ENCODE measurements around the gene AMN.
"Not testable (repeated sequence)": the region's sequence is repeated elsewhere in the genome, so short reads cannot be mapped to it uniquely, and the experiment has no call there.

The AMN gene

GRCh38 chr14:102922490-102923200 is at the start of gene AMN:
Gene AMN, plus strand, starts transcription at chr14:102922663. Its CDS starts 26 bp downstream, at chr14:102922689.
- no peak for DNase-seq (ENCODE audit: low read depth in 2 of 2)

GRCh38 chr14:102873131-102873530 is 49.3 kb upstream of the AMN start:
- no peak for DNase-seq (ENCODE audit: low read depth in 2 of 2)

DNA sequence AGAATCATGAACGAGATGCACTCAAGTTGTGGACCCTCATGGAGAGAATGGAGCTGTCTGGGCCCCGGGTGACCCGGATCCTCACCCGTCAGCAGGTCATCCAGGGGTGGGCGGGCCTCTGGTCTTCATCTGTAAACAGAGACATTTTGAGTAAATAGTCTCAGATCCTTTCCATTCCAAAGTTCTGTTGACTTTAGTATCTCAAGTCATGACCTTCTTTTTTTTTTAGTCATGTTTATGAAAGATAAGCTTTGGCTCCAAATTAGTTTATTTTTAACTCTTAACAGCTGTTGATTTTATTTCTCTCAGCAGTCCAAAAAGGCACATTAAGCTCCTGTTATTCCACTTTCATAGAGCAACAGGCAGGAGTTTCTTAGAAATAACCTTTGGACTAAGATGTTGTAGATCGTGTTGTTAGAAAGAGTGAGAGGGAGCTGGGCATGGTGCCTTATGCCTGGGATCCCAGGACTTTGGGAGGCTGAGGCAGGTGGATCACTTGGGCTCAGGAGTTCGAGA is 48.9 kb upstream of the AMN start:
- no peak for DNase-seq (ENCODE audit: low read depth in 2 of 2)

DNA sequence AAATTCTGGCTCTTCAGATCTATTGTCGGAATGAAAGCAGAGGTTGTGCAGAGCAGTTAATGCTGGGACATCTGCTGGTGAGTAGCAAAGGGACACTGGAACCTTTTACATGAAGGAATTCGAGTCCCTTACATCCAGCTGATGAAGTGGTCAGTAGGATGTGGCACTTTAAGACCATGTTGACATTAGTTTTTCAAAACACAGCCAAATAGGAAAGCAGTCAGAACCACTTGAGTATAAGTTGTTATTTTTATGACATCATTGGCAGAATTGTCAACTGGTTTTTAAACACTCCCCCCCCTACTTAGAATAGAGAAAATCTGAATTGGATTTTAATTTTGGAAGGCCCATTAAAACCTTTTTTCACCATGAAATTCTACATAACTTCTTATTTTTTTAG is 46.8 kb upstream of the AMN start:
- no peak for DNase-seq (ENCODE audit: low read depth in 2 of 2)

DNA sequence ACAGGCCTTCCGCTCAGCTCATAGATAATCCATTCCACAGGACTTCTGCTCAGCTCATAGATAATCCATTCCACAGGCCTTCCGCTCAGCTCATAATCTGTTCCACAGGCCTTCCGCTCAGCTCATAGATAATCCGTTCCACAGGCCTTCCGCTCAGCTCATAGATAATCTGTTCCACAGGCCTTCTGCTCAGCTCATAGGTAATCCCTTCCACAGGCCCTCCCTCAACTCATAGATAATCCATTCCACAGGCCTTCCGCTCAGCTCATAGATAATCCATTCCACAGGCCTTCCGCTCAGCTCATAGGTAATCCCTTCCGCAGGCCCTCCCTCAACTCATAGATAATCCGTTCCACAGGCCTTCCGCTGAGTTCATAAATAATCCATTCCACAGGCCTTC is 45.0 kb upstream of the AMN start:
- not testable (repeated sequence) for DNase-seq (ENCODE audit: low read depth in 2 of 2)

GRCh38 chr14:102878174-102878969 is 44.1 kb upstream of the AMN start:
- no peak for DNase-seq (ENCODE audit: low read depth in 2 of 2)

DNA sequence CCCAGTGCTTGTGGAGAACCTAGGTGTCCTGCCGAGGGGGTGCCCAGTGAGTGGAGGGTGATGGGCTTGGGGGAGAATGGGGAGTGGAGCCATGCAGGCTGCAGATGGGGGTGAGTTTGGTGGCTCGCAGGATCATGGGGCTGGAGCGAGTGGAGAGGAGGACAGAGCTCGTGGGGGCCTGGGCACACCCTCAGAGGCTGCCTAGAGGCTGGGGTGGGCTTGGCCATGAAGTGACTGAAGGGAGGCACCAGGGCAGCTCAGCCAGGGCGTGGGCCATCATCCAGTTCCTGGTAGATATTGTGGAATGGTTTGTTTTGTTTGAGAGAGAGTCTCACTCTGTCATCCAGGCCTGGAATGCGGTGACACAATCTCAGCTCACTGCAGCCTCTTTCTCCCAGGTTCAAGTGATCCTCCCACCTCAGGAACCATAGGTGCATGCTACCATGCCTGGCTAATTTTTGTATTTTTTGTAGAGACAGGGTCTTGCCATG is 43.4 kb upstream of the AMN start:
- no peak for DNase-seq (ENCODE audit: low read depth in 2 of 2)

GRCh38 chr14:102882226-102882906 is 40.1 kb upstream of the AMN start:
- DNase-seq (ENCODE audit: low read depth in 2 of 2), result no peak

DNA sequence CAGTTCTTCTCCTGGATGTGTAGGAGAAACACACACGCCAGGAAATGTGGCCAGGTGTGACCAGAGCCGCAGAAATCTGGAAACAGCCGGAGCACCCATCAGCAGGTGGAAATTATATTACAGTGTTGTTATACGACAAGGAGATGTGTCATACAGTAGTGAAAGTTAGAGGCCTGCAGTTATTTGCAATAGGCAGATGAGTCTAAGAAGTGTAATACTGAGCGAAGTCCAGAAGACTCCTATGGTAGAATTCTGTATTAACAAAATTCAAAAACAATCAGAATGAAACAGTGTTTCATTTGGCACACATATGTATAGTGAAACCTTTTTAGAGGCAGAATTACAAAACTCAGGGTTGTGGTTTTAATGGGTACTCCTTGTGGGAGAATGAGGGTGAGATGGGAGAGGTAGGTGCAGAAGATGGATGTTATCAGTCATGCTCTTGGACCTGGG is 39.3 kb upstream of the AMN start:
- no peak for DNase-seq (ENCODE audit: low read depth in 2 of 2)

DNA sequence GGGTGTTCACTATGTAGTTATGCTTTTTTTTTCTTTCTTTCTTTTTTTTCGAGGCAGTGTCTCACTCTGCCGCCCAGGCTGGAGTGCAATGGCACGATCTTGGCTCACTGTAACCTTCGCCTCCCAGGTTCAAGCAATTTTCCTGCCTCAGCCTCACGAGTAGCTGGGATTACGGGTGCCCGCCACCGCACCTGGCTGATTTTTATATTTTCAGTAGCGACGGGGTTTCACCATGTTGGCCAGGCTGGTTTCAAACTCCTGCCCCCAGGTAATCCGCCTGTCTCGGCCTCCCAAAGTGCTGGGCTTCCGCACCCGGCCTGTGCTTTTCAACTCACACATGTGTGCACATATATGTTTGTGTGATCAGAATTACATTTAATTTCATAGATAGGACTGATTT is 38.9 kb upstream of the AMN start:
- DNase-seq (ENCODE audit: low read depth in 2 of 2), result no peak

GRCh38 chr14:102885737-102886447 is 36.6 kb upstream of the AMN start:
- no peak for DNase-seq (ENCODE audit: low read depth in 2 of 2)

- DNase-seq (ENCODE audit: low read depth in 2 of 2), result no peak
Measured at GRCh38 chr14:102888748-102889147, 33.7 kb upstream of the AMN start.

GRCh38 chr14:102889615-102890014 is 32.8 kb upstream of the AMN start:
- no peak for DNase-seq (ENCODE audit: low read depth in 2 of 2)

- DNase-seq (ENCODE audit: low read depth in 2 of 2), result no peak
Measured at GRCh38 chr14:102891111-102891510, 31.4 kb upstream of the AMN start.

DNA sequence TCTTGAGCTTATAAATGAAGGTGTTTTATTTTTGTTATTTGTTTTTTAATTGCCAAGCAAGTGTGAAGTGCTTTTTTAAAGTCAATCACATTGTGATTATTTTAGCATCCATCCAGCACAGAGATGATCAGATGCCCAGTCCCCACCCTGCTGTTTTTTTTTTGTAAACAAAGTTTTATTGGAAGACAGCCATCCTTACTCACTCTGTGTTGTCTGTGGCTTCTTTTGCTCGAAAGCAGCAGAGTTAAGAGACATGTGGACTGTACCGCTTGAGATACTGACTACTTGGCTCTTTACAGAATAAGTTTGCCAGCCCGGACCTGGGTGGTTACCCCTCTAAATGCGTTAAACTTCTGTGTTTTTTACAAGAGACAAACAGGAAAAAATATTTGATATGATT is 30.9 kb upstream of the AMN start:
- no peak for DNase-seq (ENCODE audit: low read depth in 2 of 2)

GRCh38 chr14:102892651-102893050 is 29.8 kb upstream of the AMN start:
- no peak for DNase-seq (ENCODE audit: low read depth in 2 of 2)

GRCh38 chr14:102893452-102893851 is 29.0 kb upstream of the AMN start:
- no peak for DNase-seq (ENCODE audit: low read depth in 2 of 2)

DNA sequence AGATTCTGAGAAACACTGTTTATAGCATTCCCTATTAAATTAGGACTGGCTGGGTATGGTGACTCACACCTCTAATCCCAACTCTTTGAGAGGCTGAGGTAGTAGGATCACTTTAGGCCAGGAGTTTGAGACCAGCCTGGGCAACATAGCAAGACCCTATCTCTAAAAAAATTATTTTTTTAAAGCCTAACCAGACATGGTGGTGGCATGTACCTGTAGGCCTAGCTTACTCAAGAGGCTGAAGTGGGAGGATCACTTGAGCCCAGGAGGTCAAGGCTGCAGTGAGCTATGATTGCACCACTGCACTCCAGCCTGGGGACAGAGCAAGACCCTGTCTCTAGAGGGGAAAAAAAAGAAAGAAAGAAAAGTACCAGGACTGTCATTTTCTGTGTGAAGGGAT is 25.7 kb upstream of the AMN start:
- DNase-seq (ENCODE audit: low read depth in 2 of 2), result not testable (repeated sequence)

DNA sequence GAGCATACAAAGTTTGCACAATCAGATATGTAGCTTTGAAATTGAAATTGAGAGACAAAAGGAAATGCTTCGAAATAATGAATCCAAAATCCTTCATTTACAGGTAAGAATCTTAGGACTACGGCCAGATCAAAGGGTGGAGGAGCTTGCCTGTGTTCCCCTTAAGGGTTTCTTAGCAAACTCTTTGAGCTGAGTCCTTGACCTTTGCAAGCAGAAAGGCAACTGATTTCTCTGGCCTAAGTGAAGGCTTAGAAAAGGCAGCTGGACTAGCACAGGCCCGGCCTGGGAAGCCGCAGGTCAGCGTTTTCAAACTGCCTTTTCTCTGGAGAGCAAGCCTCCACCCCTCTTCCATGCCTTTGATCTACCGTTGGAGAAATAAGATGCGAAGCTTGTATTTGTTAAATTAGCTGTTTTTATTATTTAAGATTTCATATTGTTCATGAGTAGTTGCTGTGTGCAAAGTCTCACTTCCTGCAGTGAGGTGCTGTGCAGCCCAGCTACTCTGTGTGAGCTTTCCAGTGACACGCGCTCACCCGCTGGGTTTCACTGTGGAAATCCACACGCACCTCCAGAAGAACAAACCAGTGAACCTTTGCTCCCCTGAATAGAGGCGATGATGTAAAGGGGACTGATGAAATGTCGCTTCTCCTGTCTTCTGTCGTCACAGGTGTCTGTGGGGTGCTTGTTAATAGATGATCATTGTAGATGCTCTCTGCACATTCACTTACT is 25.0 kb upstream of the AMN start:
- no peak for DNase-seq (ENCODE audit: low read depth in 2 of 2)

- no peak for DNase-seq (ENCODE audit: low read depth in 2 of 2)
Measured at GRCh38 chr14:102898298-102898697, 24.2 kb upstream of the AMN start.
